Endothelial cell of umbilical vein (primary cell): Measurements from ENCODE around the gene TACC3. TPM values are rescaled to one million over a fixed set of nuclear protein-coding genes. Genes with fewer than 3 reads are reported as not detected.

Source experiments
- BruUV-seq: library from RNA; stranded (reverse); fragments of 400-500 nt; replicated peaks from 2 replicates; lab custom pipeline; 2021; lab: Mats Ljungman, UMichigan
- CTCF ChIA-PET: fragments of 300-600, 350-600 bp; sonication (Branson Sonifier 250); formaldehyde crosslinking; loops from one replicate; lab custom pipeline; 2021; ENCODE audit warnings: antibody characterized with exemption, inconsistent platforms; lab: Charles Lee
- POLR2A ChIA-PET: fragments of 300-600, 350-600 bp; sonication (Branson Sonifier 250); formaldehyde crosslinking; loops from one replicate; lab custom pipeline; 2021; ENCODE audit warnings: antibody characterized with exemption, inconsistent platforms; lab: Charles Lee
- DNase-seq: peaks from one replicate; pipeline ENCODE4 v3.0.0-alpha.2; 2011; ENCODE audit warnings: low read depth, low spot score
- FAIRE-seq: peaks from 2 replicates; lab custom pipeline; 2011; peaks lifted over from hg19 to GRCh38; lab: Jason Lieb, UNC
- H2AFZ ChIP-seq: 2 replicates; pipeline ENCODE4 v1.6.0; 2012; ENCODE audit warnings: low read depth, low read length, control low read depth, inconsistent platforms
- H3K27ac ChIP-seq: 2 replicates; pipeline ENCODE4 v1.5.1; 2011; ENCODE audit warnings: low read depth, mild to moderate bottlenecking, control low read depth, low read length, moderate library complexity; ENCODE audit not compliant: insufficient read depth
- H3K27me3 ChIP-seq, 2 experiments: 2 replicates each; pipeline versions ENCODE4 v1.6.0 to v1.6.1; 2011; ENCODE audit warnings: low read length in 2 of 2, mixed read lengths in 1 of 2; ENCODE audit not compliant: control insufficient read depth in 2 of 2, insufficient read depth in 2 of 2
- H3K36me3 ChIP-seq, 2 experiments: 2 replicates in 1 of 2; 3 replicates in 1 of 2; pipeline ENCODE4 v1.5.1; 2011; ENCODE audit warnings: low read length in 2 of 2, mild to moderate bottlenecking in 1 of 2, moderate library complexity in 1 of 2; ENCODE audit not compliant: control insufficient read depth in 2 of 2, insufficient read depth in 2 of 2; ENCODE audit errors: extremely low read depth in 1 of 2
- H3K4me1 ChIP-seq: 3 replicates; pipeline ENCODE4 v1.5.1; 2011; ENCODE audit warnings: mild to moderate bottlenecking, low read length; ENCODE audit not compliant: control insufficient read depth, insufficient read depth; ENCODE audit errors: extremely low read depth
- H3K4me2 ChIP-seq: 2 replicates; pipeline ENCODE4 v1.6.1; 2011; ENCODE audit warnings: low read length, control low read depth, mixed read lengths; ENCODE audit not compliant: insufficient read depth
- H3K4me3 ChIP-seq, 3 experiments: fragments of 200-600 bp in 1 of 3; sonication (generic), shearing (Covaris generic) in 1 of 3; replicated peaks in 1 of 3; 2 replicates each; pipeline ENCODE4 v1.5.1; 2011 to 2016; ENCODE audit warnings: control low read depth in 3 of 3, low read length in 3 of 3, mild to moderate bottlenecking in 2 of 3, inconsistent platforms in 1 of 3, low read depth in 1 of 3, moderate library complexity in 1 of 3; ENCODE audit not compliant: insufficient read depth in 1 of 3
- H3K79me2 ChIP-seq: 2 replicates; pipeline ENCODE4 v1.6.0; 2012; ENCODE audit warnings: low read length, inconsistent platforms; ENCODE audit not compliant: control insufficient read depth, insufficient read depth
- H3K9ac ChIP-seq: replicated peaks from 2 replicates; pipeline ENCODE3; 2011; ENCODE audit warnings: low read length, control low read depth; ENCODE audit not compliant: insufficient read depth; ENCODE audit errors: extremely low read depth
- H3K9me1 ChIP-seq: replicated peaks from 3 replicates; pipeline ENCODE4 v1.6.0; 2011; ENCODE audit warnings: mild to moderate bottlenecking, low read length; ENCODE audit not compliant: control insufficient read depth, insufficient read depth; ENCODE audit errors: extremely low read depth
- H3K9me3 ChIP-seq: replicated peaks from 2 replicates; pipeline ENCODE4 v1.5.1; 2012; ENCODE audit warnings: low read length, inconsistent platforms; ENCODE audit not compliant: control insufficient read depth, insufficient read depth
- H4K20me1 ChIP-seq: replicated peaks from 2 replicates; pipeline ENCODE3; 2011; ENCODE audit warnings: mild to moderate bottlenecking, low read length; ENCODE audit not compliant: control insufficient read depth, insufficient read depth; ENCODE audit errors: extremely low read depth
- CTCF ChIP-seq, 2 donors: IDR thresholded peaks; 1 replicate in 1 of 2; 2 replicates in 1 of 2; pipeline ENCODE4 v1.5.1; 2011; ENCODE audit warnings: low read length in 2 of 2, mild to moderate bottlenecking in 2 of 2, moderate library complexity in 2 of 2, control low read depth in 1 of 2, inconsistent platforms in 1 of 2, low read depth in 1 of 2; ENCODE audit not compliant: insufficient read depth in 1 of 2; ENCODE audit errors: extremely low read depth in 1 of 2
- EZH2 ChIP-seq: IDR thresholded peaks from 2 replicates; pipeline ENCODE4 v1.6.1; 2012; ENCODE audit warnings: borderline replicate concordance, low read depth, mild to moderate bottlenecking, moderate library complexity, low read length, inconsistent platforms; ENCODE audit not compliant: severe bottlenecking
- POLR2AphosphoS5 ChIP-seq: IDR thresholded peaks from 2 replicates; pipeline ENCODE4 v1.6.1; 2012; ENCODE audit warnings: low read depth, mild to moderate bottlenecking, control low read depth, low read length, moderate library complexity; ENCODE audit not compliant: insufficient read depth
- dilution Hi-C: fragments of 300-500 bp; cut with MboI; formaldehyde crosslinking; loops from one replicate; pipeline ENCODE4 v1.15.0; 2019; ENCODE audit warnings: low sequenced_read_pairs; ENCODE audit not compliant: extremely low pct_ligation_motif_present
- intact Hi-C: fragments of 100-400 bp; cut with micrococcal nuclease; formaldehyde crosslinking; loops from one replicate; pipeline ENCODE4 v1.10.0; 2022
- polyA plus RNA-seq, 4 experiments: library from polyadenylated mRNA; depleted of rRNA in 3 of 4; stranded (reverse) in 3 of 4; unstranded in 1 of 4; fragments of >200 nt; gene quantifications; 2 replicates each; pipeline versions ENCODE4 v1.2.1 to v1.2.3, GENCODE V29; 2011 to 2012; ENCODE audit warnings: missing spikeins in 1 of 4
- total RNA-seq: library from RNA; stranded (reverse); gene quantifications from 2 replicates; pipeline ENCODE4 v1.2.3, GENCODE V29; 2021

Gene TACC3
- total and polyA plus RNA-seq, 2 donors (not counting 3 experiments of a cell fraction or from before 2014, with no cell fraction given) = 54.5 to 135 TPM

- Histone ChIP-seq H3K27me3 (no peaks in the 10 kb centered on the region), H3K4me1 (no peaks in the 10 kb centered on the region), H3K9me3 (no peaks in the 10 kb centered on the region), H3K79me2 (no peaks in the 10 kb centered on the region), H3K9ac (no peak overlapping the region), H3K9me1 (no peaks in the 10 kb centered on the region), H2AFZ (no peak overlapping the region), H3K27ac (no peak overlapping the region), H3K4me3 (no peak overlapping the region), H3K36me3 (no peaks in the 10 kb centered on the region), H3K4me2 (no peak overlapping the region), H4K20me1 (no peaks in the 10 kb centered on the region)
- TF ChIP-seq EZH2 (no peak), CTCF (IDR thresholded peaks at IDR 0.05; ENCODE audit: extremely low read depth in 1 of 2, insufficient read depth in 1 of 2, low read depth in 1 of 2, low read length in 2 of 2) (peak in 1 of 2 donors; percentile 22), POLR2AphosphoS5 (no peak)
- DNase-seq (no peak), FAIRE-seq (no peak)
- CTCF ChIA-PET = interaction anchor here (1.1 to 2.0 kb wide), 5 partner anchors 10 to 30 kb away, joined by 3 to 13 read pairs (median 6); partner anchors contain the start of gene FGFR3
- POLR2A ChIA-PET = no interaction called here
- dilution Hi-C loops (no loop called here), intact Hi-C loops (no loop called here)
- no TSS peak for BruUV-seq
These were observed 56.7 kb downstream of the TACC3 start for GRCh38 chr4:1777822-1778641.
